ENCODE results near the gene GNGT1. TPM values are rescaled to one million over a fixed set of nuclear protein-coding genes. Genes with fewer than 3 reads are reported as not detected.

The GNGT1 gene
- total and polyA plus RNA-seq, 2 of the 8 experiments (the other 6 are each of a cell fraction or from before 2014, with no cell fraction given) = 0.26 TPM; not detected in 1

DNA sequence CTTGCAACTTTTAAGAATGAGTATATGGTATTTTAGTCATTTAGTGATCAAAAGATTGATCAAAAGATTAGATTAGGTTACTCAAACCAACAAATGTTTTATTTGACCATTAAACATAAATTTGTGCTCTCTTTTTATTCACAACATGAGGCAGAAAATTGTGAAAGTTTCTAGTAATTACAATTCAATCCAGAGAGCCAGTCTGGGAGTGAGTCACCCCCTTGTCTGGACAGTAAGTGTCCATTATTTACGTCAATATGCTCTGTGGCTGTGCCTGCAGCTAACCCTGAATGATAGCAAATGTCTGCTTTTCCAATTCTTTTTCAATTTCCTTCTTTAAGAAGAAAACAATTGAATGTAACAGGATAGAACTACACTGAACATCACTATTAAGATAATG, 43.1 kb downstream of the GNGT1 start:
- H3K4me2 ChIP-seq (ENCODE audit: insufficient read depth in 1 of 2, low read depth in 2 of 2, low read length in 2 of 2) = no peak overlapping the region
- H3K14ac ChIP-seq (ENCODE audit: insufficient read length) = no peak overlapping the region
- no peak for DNase-seq (ENCODE audit: low read depth in 1 of 2, low spot score in 2 of 2)
- H3K36me3 ChIP-seq (ENCODE audit: control insufficient read depth in 2 of 4, insufficient read depth in 4 of 4, low read length in 3 of 4) = no peaks in the 10 kb centered on the region
- H3K79me2 ChIP-seq (ENCODE audit: control insufficient read depth in 1 of 2, insufficient read depth in 2 of 2, low read length in 2 of 2) = no peaks in the 10 kb centered on the region
- 86% methylated on average over 1 of the region's 1 CpG; no CpG with 5 or more reads in 1 of the 2 experiments for WGBS, 2 experiments (ENCODE audit: extremely low coverage in 1 of 2, insufficient coverage in 1 of 2, insufficient read length in 1 of 2, insufficient replicate concordance in 2 of 2, low coverage in 1 of 2, low lambda C conversion rate in 2 of 2, missing lambda C conversion rate in 1 of 2)
- no peak overlapping the region for H4K8ac ChIP-seq (ENCODE audit: extremely low read depth, insufficient read depth, low read length)
- H3K4me3 ChIP-seq (ENCODE audit: extremely low read depth in 1 of 4, insufficient read depth in 2 of 4, low read depth in 3 of 4, low read length in 4 of 4) = no peak overlapping the region
- H3K23me2 ChIP-seq (ENCODE audit: low read depth, low read length) = no peaks in the 10 kb centered on the region
- H3K27me3 ChIP-seq (replicated peaks in 1 of 4; ENCODE audit: control insufficient read depth in 3 of 4, extremely low read depth in 1 of 4, insufficient read depth in 3 of 4, low read length in 3 of 4) = peaks cover 0 to 1% (median 0%) of the 10 kb centered on the region in 4 experiments; a peak in 1 of 7 replicates
- H2AFZ ChIP-seq (ENCODE audit: low read length) = no peak overlapping the region
- H2BK12ac ChIP-seq (ENCODE audit: low read depth, low read length) = no peak overlapping the region
- H3K18ac ChIP-seq (ENCODE audit: extremely low read depth, low read length) = no peak overlapping the region
- CTCF ChIA-PET (ENCODE audit: partially characterized antibody) = interaction anchor here (1.5 to 2.2 kb wide), 2 partner anchors 28 to 49 kb away, joined by 3 to 7 read pairs; partner anchors contain the start of gene GNG11
- no peak overlapping the region for H3K56ac ChIP-seq (replicated peaks; ENCODE audit: insufficient read length, low read depth, low read length)
- no peak overlapping the region for H4K5ac ChIP-seq (ENCODE audit: insufficient read length, low read depth, low read length)
- no peak overlapping the region for H2BK120ac ChIP-seq (replicated peaks; ENCODE audit: low read depth, low read length)
- H4K91ac ChIP-seq (replicated peaks; ENCODE audit: insufficient read length, low read length) = no peak overlapping the region
- no peaks in the 10 kb centered on the region for H3K4me1 ChIP-seq (replicated peaks in 1 of 4; ENCODE audit: control insufficient read depth in 3 of 4, insufficient read depth in 4 of 4, low read length in 3 of 4)
- no peaks in the 10 kb centered on the region for H4K20me1 ChIP-seq (replicated peaks in 1 of 2; ENCODE audit: control insufficient read depth in 1 of 2, insufficient read depth in 2 of 2, low read length in 2 of 2)
- H2AK5ac ChIP-seq (ENCODE audit: low read depth, low read length) = no peak overlapping the region
- H2BK20ac ChIP-seq (ENCODE audit: low read length) = no peak overlapping the region
- H3K79me1 ChIP-seq (ENCODE audit: low read depth, low read length) = no peaks in the 10 kb centered on the region
- no peak overlapping the region for H3K4ac ChIP-seq (replicated peaks; ENCODE audit: insufficient read length, low read depth, low read length)
- H3K27ac ChIP-seq (ENCODE audit: low read depth, low read length) = no peak overlapping the region
- POLR2A ChIA-PET (ENCODE audit: partially characterized antibody) = no interaction called here
- H2BK5ac ChIP-seq (ENCODE audit: low read depth, low read length) = no peak overlapping the region
- H3K23ac ChIP-seq (ENCODE audit: insufficient read length) = no peak overlapping the region
- no peak overlapping the region for H3K9ac ChIP-seq (replicated peaks in 1 of 4; ENCODE audit: extremely low read depth in 1 of 4, low read depth in 3 of 4, low read length in 3 of 4)
- FAIRE-seq = no peak
- no peaks in the 10 kb centered on the region for H3K9me3 ChIP-seq (ENCODE audit: insufficient read depth in 2 of 2, low read depth in 1 of 2, low read length in 1 of 2)
- H2BK15ac ChIP-seq (ENCODE audit: low read length) = no peak overlapping the region
- no peak for TF ChIP-seq BACH1 (IDR thresholded peaks at IDR 0.05; ENCODE audit: low read length)
- no peak for TF ChIP-seq SUZ12 (IDR thresholded peaks at IDR 0.05; ENCODE audit: low read length)
- TF ChIP-seq KDM5A (IDR thresholded peaks at IDR 0.05; ENCODE audit: low read length) = no peak
- no peak for TF ChIP-seq KDM4A (IDR thresholded peaks at IDR 0.05; ENCODE audit: low read depth, low read length, severe bottlenecking)
- no peak for TF ChIP-seq RNF2 (IDR thresholded peaks at IDR 0.05; ENCODE audit: borderline replicate concordance, low read depth, low read length, missing control alignments, poor library complexity, severe bottlenecking)
- no peak for TF ChIP-seq SIN3A (conservative IDR thresholded peaks at IDR 0.05 in 1 of 2, IDR thresholded peaks at IDR 0.05 in 1 of 2; ENCODE audit: low read depth in 1 of 2, low read length in 2 of 2)
- no peak for TF ChIP-seq NANOG (IDR thresholded peaks at IDR 0.05; ENCODE audit: insufficient read depth, low read depth, low read length, poor library complexity, severe bottlenecking)
- TF ChIP-seq, protein P1, sequence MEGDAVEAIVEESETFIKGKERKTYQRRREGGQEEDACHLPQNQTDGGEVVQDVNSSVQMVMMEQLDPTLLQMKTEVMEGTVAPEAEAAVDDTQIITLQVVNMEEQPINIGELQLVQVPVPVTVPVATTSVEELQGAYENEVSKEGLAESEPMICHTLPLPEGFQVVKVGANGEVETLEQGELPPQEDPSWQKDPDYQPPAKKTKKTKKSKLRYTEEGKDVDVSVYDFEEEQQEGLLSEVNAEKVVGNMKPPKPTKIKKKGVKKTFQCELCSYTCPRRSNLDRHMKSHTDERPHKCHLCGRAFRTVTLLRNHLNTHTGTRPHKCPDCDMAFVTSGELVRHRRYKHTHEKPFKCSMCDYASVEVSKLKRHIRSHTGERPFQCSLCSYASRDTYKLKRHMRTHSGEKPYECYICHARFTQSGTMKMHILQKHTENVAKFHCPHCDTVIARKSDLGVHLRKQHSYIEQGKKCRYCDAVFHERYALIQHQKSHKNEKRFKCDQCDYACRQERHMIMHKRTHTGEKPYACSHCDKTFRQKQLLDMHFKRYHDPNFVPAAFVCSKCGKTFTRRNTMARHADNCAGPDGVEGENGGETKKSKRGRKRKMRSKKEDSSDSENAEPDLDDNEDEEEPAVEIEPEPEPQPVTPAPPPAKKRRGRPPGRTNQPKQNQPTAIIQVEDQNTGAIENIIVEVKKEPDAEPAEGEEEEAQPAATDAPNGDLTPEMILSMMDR (IDR thresholded peaks at IDR 0.05; ENCODE audit: control extremely low read depth in 1 of 3, insufficient read depth in 1 of 3, low read depth in 1 of 3, low read length in 3 of 3) = no peak
- no peak for TF ChIP-seq MAFK (IDR thresholded peaks at IDR 0.05; ENCODE audit: low read depth, low read length)
- TF ChIP-seq, protein P2, sequence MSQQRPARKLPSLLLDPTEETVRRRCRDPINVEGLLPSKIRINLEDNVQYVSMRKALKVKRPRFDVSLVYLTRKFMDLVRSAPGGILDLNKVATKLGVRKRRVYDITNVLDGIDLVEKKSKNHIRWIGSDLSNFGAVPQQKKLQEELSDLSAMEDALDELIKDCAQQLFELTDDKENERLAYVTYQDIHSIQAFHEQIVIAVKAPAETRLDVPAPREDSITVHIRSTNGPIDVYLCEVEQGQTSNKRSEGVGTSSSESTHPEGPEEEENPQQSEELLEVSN (IDR thresholded peaks at IDR 0.05) = no peak
